ENCODE data around the gene PHF8.

Gene PHF8

GRCh38 chrX:54030329-54030728 is 13.9 kb downstream of the PHF8 start:
- TF ChIP-seq ZFX (IDR thresholded peaks at IDR 0.05; ENCODE audit: borderline replicate concordance): no peak
- no peak for TF ChIP-seq CTCF (IDR thresholded peaks at IDR 0.05)
- H3K27ac ChIP-seq: peak overlapping the region; percentile 38

GRCh38 chrX:54029529-54030143 is 14.6 kb downstream of the PHF8 start:
- peak overlapping the region; percentile 38 for H3K27ac ChIP-seq
- TF ChIP-seq CTCF (IDR thresholded peaks at IDR 0.05): no peak
- TF ChIP-seq ZFX (IDR thresholded peaks at IDR 0.05; ENCODE audit: borderline replicate concordance): no peak

DNA sequence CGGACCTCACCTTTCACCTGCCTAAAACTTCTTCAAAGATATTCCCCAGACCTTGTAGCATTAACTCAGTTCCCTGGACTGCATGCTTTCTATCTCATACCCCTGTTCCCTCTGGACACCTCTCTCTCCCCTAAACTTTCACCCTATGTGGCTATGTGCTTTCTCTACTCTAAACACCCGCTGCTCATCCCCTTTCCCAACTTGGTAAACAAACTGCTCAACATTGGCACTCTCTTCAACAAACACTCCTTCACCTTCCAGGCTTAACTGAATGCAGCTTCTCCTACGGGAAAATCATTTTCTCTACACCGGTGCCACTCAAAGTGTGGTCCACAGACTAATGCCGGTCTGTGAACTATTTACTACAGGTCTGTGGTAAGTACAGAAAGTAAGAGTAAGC is 19.9 kb downstream of the PHF8 start:
- TF ChIP-seq CTCF (IDR thresholded peaks at IDR 0.05) (no peak), ZFX (IDR thresholded peaks at IDR 0.05; ENCODE audit: borderline replicate concordance) (no peak)
- no peak overlapping the region for H3K27ac ChIP-seq

DNA sequence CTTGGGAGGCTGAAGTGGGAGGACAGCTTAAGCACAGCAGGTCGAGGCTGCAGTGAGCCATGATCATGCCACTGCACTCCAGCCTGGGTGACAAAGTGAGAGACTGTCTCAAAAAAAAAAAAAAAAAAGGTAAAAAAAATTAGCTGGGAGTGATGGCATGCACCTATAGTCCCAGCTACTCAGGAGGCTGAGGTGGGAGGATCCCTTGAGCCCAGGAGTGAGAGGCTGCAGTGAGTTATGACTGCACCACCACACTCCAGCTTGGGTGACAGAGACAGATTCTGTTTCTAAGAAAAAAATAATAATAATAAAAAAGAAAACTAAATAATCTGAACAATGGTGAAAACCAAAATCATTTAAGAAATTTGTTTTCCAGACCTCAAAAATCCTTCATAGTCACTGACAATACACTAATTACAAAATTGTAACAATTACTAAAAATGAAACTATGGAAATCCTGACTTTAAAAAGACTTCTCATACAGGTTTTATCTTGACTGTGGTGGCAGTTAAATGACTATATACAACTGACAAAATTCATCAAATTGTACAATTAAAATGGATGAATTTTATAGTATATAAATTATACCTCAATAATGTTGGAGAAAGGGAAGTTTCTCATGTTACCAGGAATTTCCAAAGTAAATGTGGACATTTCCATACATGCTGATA is 31.3 kb downstream of the PHF8 start:
- no peak overlapping the region for H3K27ac ChIP-seq
- no peak for TF ChIP-seq CTCF (IDR thresholded peaks at IDR 0.05)
- TF ChIP-seq ZFX (IDR thresholded peaks at IDR 0.05; ENCODE audit: borderline replicate concordance): no peak

DNA sequence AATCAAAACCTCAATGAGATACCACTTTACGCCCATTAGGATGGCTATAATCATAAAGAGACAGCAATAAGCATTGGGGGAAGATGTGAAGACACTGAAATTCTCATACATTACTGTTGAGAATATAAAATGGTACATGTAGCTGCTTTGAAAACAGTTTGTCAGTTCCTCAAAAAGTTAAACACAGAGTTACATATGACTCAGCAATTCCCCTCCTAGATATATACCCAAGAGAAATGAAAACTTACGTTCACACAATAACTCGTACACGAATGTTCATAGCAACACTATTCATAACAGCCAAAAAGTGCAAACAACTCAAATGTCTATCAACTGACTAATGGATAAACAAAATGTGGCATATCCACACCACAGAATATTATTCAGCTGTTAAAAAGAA is 36.6 kb downstream of the PHF8 start:
- no peak overlapping the region for H3K27ac ChIP-seq
- TF ChIP-seq CTCF (IDR thresholded peaks at IDR 0.05) (no peak), ZFX (IDR thresholded peaks at IDR 0.05; ENCODE audit: borderline replicate concordance) (no peak)

DNA sequence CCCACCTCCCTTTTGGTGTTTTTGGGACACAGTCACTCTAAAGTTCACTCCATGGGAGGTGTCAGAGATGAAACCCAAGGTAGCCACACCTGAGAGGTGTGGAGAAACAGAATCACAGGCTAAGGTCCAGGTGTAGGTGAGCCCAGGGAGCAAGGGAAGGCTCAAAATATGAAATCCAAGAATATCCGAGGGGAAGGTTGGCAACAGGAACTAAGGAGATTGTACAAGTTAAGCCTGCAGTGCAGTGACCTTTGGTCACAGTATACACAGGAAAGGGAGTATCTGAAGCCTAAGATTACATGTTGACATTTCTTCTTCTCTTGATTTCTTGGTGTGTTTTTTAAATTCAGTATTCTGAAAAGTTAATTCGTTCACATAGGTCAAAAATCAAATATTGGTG is 46.5 kb downstream of the PHF8 start:
- no peak overlapping the region for H3K27ac ChIP-seq

GRCh38 chrX:53992589-53992988 is 51.7 kb downstream of the PHF8 start:
- no peak overlapping the region for H3K27ac ChIP-seq
- TF ChIP-seq CTCF (IDR thresholded peaks at IDR 0.05) (no peak), ZFX (IDR thresholded peaks at IDR 0.05; ENCODE audit: borderline replicate concordance) (no peak)

More for the DNA sequence above, 46.5 kb downstream of the PHF8 start:
- TF ChIP-seq ZFX (IDR thresholded peaks at IDR 0.05; ENCODE audit: borderline replicate concordance): no peak
